NT2/D1 (cell line): ENCODE results near the gene ITIH6.

Experiments
- YY1 ChIP-seq: IDR thresholded peaks from 2 replicates; pipeline ENCODE4 v1.6.1; 2011; ENCODE audit not compliant: insufficient read length, insufficient read depth
- ZNF274 ChIP-seq: IDR thresholded peaks from 2 replicates; pipeline ENCODE4 v1.6.1; 2011; ENCODE audit warnings: mild to moderate bottlenecking, low read depth, low read length

DNA sequence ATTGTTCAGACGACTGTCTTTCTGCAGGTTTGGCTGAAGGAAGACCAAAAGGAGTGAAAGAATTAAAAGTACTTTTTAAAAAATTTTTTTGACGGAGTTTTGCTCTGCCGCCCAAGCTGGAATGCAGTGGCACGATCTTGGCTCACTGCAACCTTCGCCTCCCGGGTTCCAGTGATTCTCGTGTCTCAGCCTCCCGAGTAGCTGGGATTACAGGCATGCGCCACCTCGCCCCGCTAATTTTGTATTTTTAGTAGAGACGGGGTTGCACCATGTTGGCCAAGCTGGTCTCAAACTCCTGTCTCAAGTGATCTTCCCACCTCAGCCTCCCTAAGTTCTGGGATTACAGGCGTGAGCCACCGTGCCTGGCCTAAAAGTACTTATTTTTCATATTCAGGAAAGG, 86.3 kb downstream of the ITIH6 start:
- TF ChIP-seq YY1, result no peak
- no peak for TF ChIP-seq ZNF274
